GM19397 (cell line): ENCODE measurements around the gene PKMYT1.
"Not testable (repeated sequence)": the region's sequence is repeated elsewhere in the genome, so short reads cannot be mapped to it uniquely, and the experiment has no call there.

Experiments used
- ATAC-seq: cut with Tn5 transposase; IDR thresholded peaks from one replicate; pipeline ENCODE4 v1.9.1; 2021; ENCODE audit warnings: mild to moderate bottlenecking, moderate library complexity; ENCODE audit not compliant: unreplicated experiment

PKMYT1 gene

GRCh38 chr16:2962334-2963073 is 17.7 kb downstream of the PKMYT1 start:
- ATAC-seq: no peak

- no peak for ATAC-seq
Observed at GRCh38 chr16:2960183-2961010, 19.8 kb downstream of the PKMYT1 start.

- no peak for ATAC-seq
Observed at GRCh38 chr16:2959206-2959605, 21.0 kb downstream of the PKMYT1 start.

- no peak for ATAC-seq
Observed at GRCh38 chr16:2956579-2956956, 23.7 kb downstream of the PKMYT1 start.

GRCh38 chr16:2955779-2956578 is 24.3 kb downstream of the PKMYT1 start:
- no peak for ATAC-seq

- no peak for ATAC-seq
Observed at GRCh38 chr16:2955438-2955778, 24.8 kb downstream of the PKMYT1 start.

GRCh38 chr16:2954656-2955381 is 25.4 kb downstream of the PKMYT1 start:
- no peak for ATAC-seq

- no peak for ATAC-seq
Observed at GRCh38 chr16:2953706-2954627, 26.3 kb downstream of the PKMYT1 start.

GRCh38 chr16:2952679-2953078 is 27.6 kb downstream of the PKMYT1 start:
- ATAC-seq: no peak

GRCh38 chr16:2950773-2951172 is 29.5 kb downstream of the PKMYT1 start:
- no peak for ATAC-seq

GRCh38 chr16:2950353-2950724 is 29.9 kb downstream of the PKMYT1 start:
- ATAC-seq: no peak

- ATAC-seq: no peak
Observed at GRCh38 chr16:2949705-2950352, 30.4 kb downstream of the PKMYT1 start.

- no peak for ATAC-seq
Observed at GRCh38 chr16:2948807-2949704, 31.2 kb downstream of the PKMYT1 start.

- no peak for ATAC-seq
Observed at GRCh38 chr16:2946649-2947048, 33.6 kb downstream of the PKMYT1 start.

- not testable (repeated sequence) for ATAC-seq
Observed at GRCh38 chr16:2943716-2944115, 36.5 kb downstream of the PKMYT1 start.

- ATAC-seq: no peak
Observed at GRCh38 chr16:2942045-2942444, 38.2 kb downstream of the PKMYT1 start.

- no peak for ATAC-seq
Observed at GRCh38 chr16:2939968-2940367, 40.3 kb downstream of the PKMYT1 start.

- no peak for ATAC-seq
Observed at GRCh38 chr16:2938206-2938605, 42.0 kb downstream of the PKMYT1 start.
